Activated T-cell treated with anti-CD3 and anti-CD28 coated beads for 48 hours (primary cell): ENCODE data around the gene TUT4.

ENCODE experiments used
- DNase-seq: peaks from one replicate; pipeline ENCODE4 v3.0.0-alpha.2; 2020; ENCODE audit warnings: low read depth

The TUT4 gene

GRCh38 chr1:52574594-52574993, 21.7 kb upstream of the TUT4 start:
- no peak for DNase-seq

DNA sequence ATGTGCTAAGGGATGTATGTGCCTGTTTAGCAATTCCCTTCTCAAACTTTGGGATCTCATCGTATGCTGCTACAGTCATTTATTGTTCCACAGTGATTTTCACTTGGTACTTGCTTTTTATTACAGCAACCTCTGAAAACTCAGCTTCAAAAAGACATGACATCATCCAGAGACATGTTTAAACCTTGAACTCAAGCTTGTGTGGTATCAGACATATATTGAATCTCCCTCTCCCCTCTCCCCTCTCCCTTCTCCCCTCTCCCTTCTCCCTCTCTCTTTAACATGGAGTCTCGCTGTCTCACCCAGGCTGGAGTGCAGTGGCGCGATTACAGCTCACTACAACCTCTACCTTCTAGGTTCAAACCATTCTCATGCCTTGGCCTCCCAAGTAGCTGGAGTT, 19.5 kb upstream of the TUT4 start:
- no peak for DNase-seq

DNA sequence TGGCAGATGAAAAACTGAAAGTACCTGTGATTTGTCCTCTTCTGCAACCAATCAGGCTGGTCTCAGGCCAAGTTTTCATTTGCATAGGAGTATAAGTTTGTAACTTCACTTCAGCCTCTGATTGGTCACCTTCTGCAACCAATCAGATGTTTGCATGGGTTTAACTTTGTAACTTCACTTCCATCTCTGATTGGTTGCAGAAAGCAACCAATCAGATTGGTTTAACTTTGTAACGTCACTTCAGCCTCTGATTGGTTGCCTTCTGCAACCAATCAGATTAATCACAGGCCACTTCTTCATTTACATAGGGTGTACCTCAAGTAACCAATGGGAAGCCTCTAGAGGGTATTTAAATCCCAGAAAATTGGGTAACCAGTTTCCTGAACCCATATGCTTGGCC, 18.9 kb upstream of the TUT4 start:
- DNase-seq, result no peak

- no peak for DNase-seq
These were observed 16.7 kb upstream of the TUT4 start for GRCh38 chr1:52569449-52570210.

- DNase-seq, result no peak
These were observed 15.1 kb upstream of the TUT4 start for GRCh38 chr1:52567943-52568342.

DNA sequence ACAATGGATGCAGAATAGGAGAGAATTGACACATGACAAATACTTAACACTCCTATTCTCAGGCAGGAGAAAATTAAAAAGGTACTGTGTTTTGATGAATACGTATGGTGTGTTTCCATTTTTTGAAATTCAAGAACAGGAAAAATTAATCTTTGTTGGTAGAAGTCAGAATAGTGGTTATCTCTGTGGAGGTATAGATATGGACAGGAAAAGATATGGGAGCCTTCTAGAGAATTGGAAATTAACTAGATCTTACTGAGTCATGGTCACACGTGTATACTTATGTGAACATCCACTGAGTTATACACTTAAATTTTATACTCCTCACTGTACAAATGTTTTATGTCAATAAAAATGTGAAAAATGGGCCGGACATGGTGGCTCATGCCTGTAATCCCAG, 9.9 kb upstream of the TUT4 start:
- DNase-seq, result no peak

GRCh38 chr1:52559875-52560274, 7.0 kb upstream of the TUT4 start:
- DNase-seq, result no peak

DNA sequence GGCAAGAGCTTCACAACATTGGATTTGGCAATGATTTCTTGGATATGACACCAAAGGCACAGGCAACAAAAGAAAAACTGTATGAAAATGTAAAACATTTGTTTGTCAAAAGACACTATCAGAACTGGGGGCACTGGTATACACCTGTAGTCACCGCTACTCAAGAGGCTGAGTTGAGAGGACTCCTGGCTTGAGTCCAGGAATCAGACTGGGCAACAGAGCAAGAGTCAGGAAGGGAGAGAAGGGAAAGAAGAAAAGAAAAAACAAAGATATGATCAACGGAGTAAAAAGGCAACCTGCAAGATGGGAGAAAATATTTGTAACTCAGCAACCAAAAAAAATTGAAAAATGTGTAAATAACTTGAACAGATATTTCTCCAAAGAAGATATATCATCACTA, 6.0 kb upstream of the TUT4 start:
- no peak for DNase-seq

GRCh38 chr1:52556641-52557360, 3.9 kb upstream of the TUT4 start:
- DNase-seq, result no peak

DNA sequence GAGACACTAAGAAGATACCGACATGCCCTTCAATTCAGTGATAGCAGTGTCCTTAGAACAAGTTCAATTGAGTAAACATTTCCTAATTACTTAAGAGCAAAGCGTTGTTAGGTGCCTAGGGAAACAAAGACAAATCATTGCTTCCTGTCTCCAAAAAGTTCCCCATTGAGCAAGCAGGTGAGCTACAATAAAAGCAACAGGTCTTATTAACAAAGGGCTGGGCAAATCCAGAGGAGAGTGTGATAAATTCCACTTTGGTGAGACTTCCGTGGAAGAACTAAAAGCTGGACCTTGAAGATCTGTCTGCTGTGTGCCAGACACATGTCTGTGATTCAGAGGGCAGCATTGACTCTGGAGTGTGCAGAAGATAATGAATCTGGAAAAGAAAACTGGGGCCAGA, 1.9 kb upstream of the TUT4 start:
- DNase-seq, result no peak

GRCh38 chr1:52554267-52554640, 1.4 kb upstream of the TUT4 start:
- DNase-seq, result no peak

DNA sequence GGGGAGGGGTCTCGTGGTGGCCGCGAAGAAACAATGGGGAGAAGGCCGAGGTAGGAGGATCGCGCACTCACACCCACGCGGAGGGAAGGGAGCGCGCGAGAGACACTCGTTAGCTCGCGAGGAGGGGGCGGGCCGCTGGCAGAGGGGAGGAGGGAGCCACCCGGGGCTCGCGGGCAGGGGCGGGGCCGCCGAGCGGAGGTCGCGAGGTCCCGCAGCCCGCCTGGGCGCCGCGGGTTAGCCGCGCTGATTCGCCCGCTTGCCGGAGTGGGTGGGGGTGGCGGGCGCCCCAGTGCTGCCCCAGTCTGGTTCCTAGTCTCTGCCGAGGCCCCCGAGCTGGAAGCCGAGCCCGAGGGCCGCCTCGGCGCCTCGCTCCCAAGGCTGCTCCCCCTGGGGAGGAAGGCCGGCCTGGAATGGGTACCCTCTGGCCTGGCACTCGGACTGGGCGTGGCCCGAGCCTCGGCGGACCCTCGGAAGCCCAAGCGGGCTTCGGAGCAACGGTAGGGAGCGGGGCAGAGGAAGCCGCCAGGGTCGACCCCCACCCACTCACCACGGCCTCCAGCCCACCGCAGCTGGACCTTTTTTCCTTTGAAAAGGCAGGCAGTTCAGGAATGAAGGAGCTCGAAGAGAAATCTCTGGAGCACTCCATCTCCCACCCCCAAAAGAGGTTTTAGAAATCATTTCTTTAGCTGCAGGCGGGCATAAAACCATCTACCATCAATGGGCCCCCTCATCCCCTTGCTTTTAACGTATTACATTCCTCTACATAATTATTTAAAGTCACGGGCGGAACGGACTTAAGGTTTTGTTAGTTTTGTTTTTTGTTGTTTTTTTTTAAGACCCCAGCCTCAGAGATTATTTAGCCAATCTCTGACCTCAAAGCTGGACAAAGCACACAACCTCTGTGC, 722 bp upstream of the TUT4 start:
- peak; percentile 91 for DNase-seq

GRCh38 chr1:52552236-52552504, 722 bp downstream of the TUT4 start:
- peak; percentile 59 for DNase-seq

GRCh38 chr1:52551507-52552235, 1.2 kb downstream of the TUT4 start:
- DNase-seq, result peak; percentile 33

DNA sequence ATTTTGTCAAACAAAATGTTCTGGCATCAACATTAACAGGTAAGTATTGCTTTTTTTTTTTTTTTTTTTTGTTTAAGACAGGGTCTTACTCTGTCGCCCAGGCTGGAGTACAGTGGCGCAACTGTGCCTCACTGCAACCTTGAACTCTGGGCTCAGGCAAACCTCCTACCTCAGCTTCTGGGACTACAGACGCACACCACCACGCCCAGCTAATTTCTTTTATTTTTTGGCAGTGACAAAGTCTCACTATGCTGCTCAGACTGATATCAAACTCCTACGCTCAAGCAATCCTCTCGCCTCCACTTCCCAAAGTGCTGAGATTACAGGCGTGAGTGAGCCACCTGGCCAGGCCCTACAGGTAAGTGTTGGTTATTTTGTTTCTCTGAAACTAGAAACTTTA, 2.4 kb downstream of the TUT4 start:
- DNase-seq, result no peak

DNA sequence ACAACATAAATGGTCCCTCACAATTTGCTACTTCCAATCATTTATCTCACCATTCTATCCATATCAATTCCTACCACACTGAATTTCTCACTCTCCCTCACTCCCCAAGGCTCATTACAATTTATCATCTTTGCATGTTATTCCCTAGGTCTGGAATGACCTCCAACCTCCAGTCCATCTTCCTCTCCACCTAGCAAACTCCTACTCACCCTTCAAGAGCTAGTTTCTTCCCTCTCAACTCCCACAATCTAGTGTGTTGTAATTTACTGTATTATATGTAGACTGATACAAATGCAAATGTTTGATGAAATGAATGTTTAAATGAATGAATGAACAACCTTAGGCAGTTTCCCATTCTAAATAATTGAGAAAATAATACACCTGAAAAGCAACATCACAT, 3.6 kb downstream of the TUT4 start:
- no peak for DNase-seq

DNA sequence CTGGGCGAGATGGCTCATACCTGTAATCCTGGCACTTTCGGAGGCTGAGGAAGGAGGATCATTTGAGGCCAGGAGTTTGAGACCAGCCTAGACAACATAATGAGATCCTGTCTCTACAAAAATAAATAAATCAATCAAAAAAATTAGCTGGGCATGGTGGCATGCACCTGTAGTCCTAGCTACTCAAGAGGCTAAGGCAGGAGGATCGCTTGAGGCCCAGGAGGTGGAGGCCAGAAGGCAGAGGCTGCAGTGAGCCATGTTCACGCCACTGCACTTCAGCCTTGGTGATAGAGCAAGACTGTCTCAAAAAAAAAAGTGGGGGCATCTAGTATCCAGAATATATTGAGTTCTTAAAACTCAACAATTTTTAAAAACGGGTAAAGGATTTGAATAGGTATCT, 6.0 kb downstream of the TUT4 start:
- no peak for DNase-seq

DNA sequence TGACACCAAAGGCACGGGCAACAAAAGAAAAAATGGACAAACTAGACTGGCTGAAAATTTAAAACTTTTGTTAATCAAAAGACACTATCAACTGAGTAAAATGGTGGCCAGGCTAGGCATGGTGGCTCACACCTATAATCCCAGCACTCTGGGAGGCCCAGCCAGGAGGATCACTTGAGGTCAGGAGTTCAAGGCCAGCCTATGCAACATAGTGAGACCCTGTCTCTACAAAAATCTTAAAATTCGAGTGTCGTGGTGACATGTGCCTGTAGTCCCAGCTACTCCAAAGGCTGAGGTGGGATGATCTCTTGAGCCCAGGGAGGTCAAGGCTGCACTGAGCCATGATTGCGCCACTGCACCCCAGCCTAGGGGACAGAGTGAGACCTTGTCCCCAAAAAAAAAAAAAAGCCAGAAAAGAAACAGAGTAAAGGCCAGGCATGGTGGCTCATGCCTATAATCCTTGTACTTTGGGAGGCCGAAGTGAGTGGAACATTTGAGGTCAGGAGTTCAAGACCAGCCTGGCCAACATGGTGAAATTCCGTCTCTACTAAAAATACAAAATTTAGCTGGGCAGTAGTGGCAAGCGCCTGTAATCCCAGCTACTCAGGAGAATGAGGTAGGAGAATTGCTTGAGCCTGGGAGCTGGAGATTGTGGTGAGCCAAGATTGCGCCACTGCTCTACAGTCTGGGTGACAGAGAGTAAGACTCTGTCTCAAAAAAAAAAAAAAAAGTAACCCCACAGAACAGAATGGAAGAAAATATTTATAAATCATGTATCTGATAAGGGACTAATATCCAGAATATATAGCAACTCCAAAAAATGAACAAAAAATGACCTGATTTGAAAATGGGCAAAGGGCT, 8.0 kb downstream of the TUT4 start:
- DNase-seq, result no peak

GRCh38 chr1:52542085-52542688, 10.7 kb downstream of the TUT4 start:
- no peak for DNase-seq

DNA sequence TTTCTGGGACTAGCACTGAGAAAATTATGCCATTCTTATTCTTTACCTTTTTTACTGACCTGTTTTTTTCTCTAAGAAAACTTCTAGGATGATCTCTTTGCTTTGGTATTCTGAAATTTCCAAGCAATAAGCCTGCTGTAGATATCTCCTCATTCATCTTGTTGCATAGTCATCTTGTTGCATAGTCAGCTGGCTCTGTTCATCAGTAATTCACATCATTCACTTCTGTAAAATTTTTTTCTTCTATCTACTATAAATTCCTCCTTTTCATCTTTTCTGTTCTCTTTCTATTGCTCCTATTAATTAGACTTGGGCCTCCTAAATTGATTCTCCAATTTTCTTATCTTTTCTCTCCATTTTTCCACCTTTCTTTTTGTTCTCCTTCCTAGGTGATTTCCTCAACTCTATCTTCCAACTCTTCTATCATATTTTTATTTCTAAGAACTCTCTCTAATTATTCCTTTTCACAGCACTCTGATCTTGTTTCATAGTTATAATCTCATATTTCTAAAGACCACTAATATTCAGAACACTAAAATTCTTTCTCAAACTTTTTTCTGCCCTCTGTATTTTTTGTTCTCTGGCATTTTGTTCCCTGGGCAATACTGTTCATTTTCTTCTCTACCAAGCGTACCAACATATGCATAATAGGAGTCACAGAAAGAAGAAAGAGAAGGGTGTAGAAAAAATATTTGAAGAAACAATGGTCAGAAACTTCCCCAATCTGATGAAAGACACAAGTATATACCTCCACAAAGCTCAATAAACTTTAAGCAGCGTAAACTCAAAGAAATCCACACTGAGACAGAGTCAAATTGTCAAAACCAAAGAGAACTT, 17.7 kb downstream of the TUT4 start:
- DNase-seq, result no peak
